G401 (cell line): ENCODE data around the gene GDAP2. TPM values are rescaled to one million over a fixed set of nuclear protein-coding genes. Genes with fewer than 3 reads are reported as not detected.

Experiments
- DNase-seq: peaks from one replicate; pipeline ENCODE4 v3.0.0-alpha.2; 2015; ENCODE audit warnings: low spot score
- in situ Hi-C: cut with HindIII; loops from 2 replicates; pipeline ENCODE4 v1.10.0; 2016; ENCODE audit warnings: low sequenced_read_pairs, mixed read lengths
- total RNA-seq: library from RNA; depleted of rRNA; stranded (reverse); fragments of >200 nt; shearing (Covaris generic); gene quantifications from 2 replicates; pipeline ENCODE4 v1.2.3, GENCODE V29; 2014; rRNA removed

The GDAP2 gene
- total RNA-seq, 1 experiment from 2014 or later, result 9.4 TPM

- DNase-seq, result no peak
- in situ Hi-C loops, result no loop called here
These were observed 109.3 kb downstream of the GDAP2 start for GRCh38 chr1:117820096-117820495.

DNA sequence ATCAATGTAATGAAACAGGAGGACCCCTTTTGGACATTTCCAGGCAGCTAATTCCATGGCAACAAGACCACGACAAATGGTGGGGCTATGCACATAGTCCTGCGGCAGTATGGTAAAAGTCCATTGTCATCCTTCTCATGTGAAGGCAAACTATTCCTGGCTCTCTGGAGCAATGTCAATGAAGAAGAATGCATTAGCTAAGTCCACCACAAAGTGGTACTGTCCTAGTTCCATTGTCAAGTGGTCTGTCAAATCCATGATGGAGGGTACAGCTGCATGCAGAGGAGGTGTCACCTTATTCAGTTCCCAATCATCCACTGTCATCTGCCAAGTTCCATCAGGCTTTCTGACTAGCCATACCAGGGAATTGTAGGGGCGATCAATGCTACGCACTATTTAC, 110.1 kb downstream of the GDAP2 start:
- in situ Hi-C loops, result no loop called here
- DNase-seq, result no peak

GRCh38 chr1:117818456-117818855, 111.0 kb downstream of the GDAP2 start:
- in situ Hi-C loops, result no loop called here
- no peak for DNase-seq

DNA sequence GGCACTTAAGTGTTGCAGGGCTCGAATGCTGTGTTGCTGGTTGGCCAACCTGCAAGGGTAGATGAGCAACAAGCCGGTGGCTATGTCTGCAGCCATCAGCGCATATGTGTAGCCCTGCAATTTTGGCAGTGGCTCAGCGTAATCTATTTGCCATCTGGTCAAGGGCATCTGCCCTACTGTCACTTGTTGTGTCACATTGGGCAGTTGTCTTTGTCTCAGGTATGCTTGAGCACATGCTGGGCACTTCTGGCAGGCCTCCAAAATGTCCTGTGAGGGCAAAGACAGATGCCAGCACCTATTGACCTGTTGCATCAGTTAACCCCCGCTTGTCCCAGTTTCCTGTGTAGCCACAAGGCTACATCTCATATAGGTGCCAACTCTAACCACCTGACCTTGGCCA, 111.8 kb downstream of the GDAP2 start:
- DNase-seq, result peak; percentile 98
- in situ Hi-C loops, result no loop called here

DNA sequence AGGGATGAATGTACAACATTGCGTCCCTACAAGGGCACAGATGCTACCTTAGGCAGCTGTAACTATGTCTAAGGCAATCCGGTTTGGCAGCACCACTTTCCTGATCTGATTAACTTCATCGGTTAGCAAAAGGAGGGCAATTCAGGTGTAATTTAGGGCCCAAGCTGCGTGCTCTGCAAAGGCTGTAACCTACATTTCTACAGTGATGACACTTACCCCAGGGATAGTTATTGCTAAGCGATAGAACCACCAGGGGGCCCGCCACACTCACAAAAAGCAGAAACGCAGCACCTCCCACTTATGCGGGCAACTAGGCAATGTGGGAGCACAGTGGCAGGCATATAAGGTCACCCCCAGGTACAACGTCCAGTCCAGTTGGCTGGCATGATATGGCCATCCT, 113.5 kb downstream of the GDAP2 start:
- in situ Hi-C loops, result no loop called here

DNA sequence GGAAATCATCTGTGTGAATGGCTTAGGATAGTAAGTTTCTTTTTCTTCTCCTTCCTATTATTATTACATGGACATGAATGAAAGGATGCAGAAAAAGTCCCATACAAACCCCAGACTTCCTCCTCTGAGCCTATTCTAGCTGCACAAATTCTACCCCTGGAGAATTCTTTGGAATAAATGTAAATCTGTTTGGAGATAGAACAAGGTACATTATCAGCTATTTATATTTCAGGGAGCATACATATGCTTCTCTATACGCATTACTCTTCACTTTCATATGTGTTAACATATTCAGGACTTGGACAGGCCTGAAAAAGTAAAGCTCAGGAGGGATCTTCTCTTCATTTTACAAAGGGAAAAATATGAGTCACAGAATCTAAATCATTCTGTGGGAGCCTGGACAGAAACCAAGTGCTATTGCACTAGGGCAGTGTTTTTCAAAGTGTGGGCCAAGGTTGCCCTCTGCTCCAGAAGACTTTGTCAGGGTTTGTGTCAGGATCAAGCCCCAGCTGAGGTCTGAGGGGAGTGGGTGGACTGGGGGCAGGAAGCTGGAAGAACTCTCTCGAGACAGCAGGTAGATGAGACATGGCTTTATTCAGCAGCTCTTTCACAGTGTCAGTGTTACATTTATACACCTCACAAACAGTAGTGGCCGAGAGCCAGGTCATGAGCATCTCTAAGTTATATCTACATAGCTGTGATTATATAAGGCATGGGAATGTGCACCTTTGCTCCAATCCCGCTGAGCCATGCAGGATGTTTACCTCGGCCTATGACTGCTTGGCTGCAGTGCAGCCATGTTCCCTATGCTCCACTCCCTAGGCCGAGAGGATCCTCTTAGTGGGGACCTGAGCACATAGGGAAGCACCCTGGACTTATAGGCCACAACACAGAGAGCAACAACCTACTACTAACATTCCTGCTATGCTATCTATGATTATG, 114.3 kb downstream of the GDAP2 start:
- DNase-seq, result no peak
- in situ Hi-C loops, result no loop called here

More for the DNA sequence above, 113.5 kb downstream of the GDAP2 start:
- no peak for DNase-seq

Other genes with a start within 250 kb of the GDAP2 start
- gene WDR3, start 118 bp upstream of the GDAP2 start, total RNA-seq, result 29.3 and 39.4 TPM in 2 replicates